GM18870 (cell line): ENCODE results near the gene RAD17.
"Not testable (repeated sequence)": the region's sequence is repeated elsewhere in the genome, so short reads cannot be mapped to it uniquely, and the experiment has no call there.

Source experiments
- ATAC-seq: cut with Tn5 transposase; IDR thresholded peaks from one replicate; pipeline ENCODE4 v1.9.1; 2021; ENCODE audit warnings: moderate library complexity; ENCODE audit not compliant: unreplicated experiment

RAD17 gene

GRCh38 chr5:69454460-69455249, 85.0 kb downstream of the RAD17 start:
- ATAC-seq = no peak

- not testable (repeated sequence) for ATAC-seq
Measured at GRCh38 chr5:69455428-69455988, 85.9 kb downstream of the RAD17 start.

DNA sequence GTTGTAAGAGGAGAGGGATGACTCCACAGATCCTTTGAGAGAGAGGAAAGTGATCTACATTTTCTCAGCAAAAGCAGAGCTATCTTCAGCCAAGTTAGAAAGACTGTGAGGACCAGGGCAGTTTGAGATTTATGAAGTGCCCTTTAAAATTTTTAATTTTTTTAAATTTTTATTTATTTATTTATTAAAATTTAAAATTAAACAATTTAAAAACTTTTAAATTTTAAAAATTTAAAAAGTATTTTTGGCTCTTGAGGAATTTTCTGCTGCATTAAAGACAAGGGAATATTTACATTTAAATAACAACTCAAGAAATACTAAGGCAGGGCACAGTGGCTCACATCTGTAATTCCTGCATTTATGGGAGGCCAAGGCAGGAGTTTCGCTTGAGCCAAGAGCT, 92.6 kb downstream of the RAD17 start:
- ATAC-seq = no peak
